Measurements from ENCODE around the gene OSGEP.

- no peak for TF ChIP-seq SPI1 (IDR thresholded peaks at IDR 0.05; ENCODE audit: borderline replicate concordance, low read depth)
- TF ChIP-seq CTCF (IDR thresholded peaks at IDR 0.05; ENCODE audit: insufficient read depth, low read length), result no peak
- TF ChIP-seq REST (IDR thresholded peaks at IDR 0.05; ENCODE audit: insufficient replicate concordance, low read depth), result no peak
Measured at GRCh38 chr14:20499108-20499507, 44.5 kb upstream of the OSGEP start.

Data from HL-60 (cell line).